OCI-LY1 (cell line): ENCODE measurements around the gene FUBP3.
A peak's percentile ranks its signal among the peaks of the same experiment; 100 is the strongest.

Experiments
- H2AFZ ChIP-seq: fragments of 200-600 bp; sonication (generic), shearing (Covaris generic); 2 replicates; pipeline ENCODE4 v1.6.0; 2014; ENCODE audit warnings: antibody characterized with exemption, mild to moderate bottlenecking, low read length
- H3F3A ChIP-seq: fragments of 200-600 bp; sonication (generic), shearing (Covaris generic); 2 replicates; pipeline ENCODE4 v1.6.0; 2014; ENCODE audit warnings: mild to moderate bottlenecking, antibody characterized with exemption, low read length, moderate library complexity; ENCODE audit not compliant: insufficient read depth
- H3K27ac ChIP-seq: fragments of 200-600 bp; sonication (generic); 2 replicates; pipeline ENCODE4 v1.5.1; 2014; ENCODE audit warnings: low read length, mixed run types, mild to moderate bottlenecking, low read depth; ENCODE audit not compliant: poor library complexity, severe bottlenecking
- H3K27me3 ChIP-seq: fragments of 200-600 bp; sonication (generic); 2 replicates; pipeline ENCODE4 v1.6.0; 2014; ENCODE audit warnings: antibody characterized with exemption, mild to moderate bottlenecking, low read length, moderate library complexity; ENCODE audit not compliant: insufficient read depth
- H3K36me3 ChIP-seq: fragments of 200-600 bp; sonication (generic); 2 replicates; pipeline ENCODE4 v1.6.1; 2014; ENCODE audit warnings: mild to moderate bottlenecking, antibody characterized with exemption, low read length, moderate library complexity, mixed read lengths; ENCODE audit not compliant: insufficient read depth
- H3K4me1 ChIP-seq: fragments of 200-600 bp; sonication (generic); 2 replicates; pipeline ENCODE4 v1.5.1; 2014; ENCODE audit warnings: mild to moderate bottlenecking, low read length, moderate library complexity; ENCODE audit not compliant: insufficient read depth, severe bottlenecking
- H3K4me2 ChIP-seq: fragments of 200-600 bp; sonication (generic), shearing (Covaris generic); 2 replicates; pipeline ENCODE4 v1.6.1; 2014; ENCODE audit warnings: low read length
- H3K4me3 ChIP-seq: fragments of 200-600 bp; sonication (generic); 2 replicates; pipeline ENCODE4 v1.5.1; 2014; ENCODE audit warnings: low read length, low read depth, mild to moderate bottlenecking, mixed read lengths; ENCODE audit not compliant: poor library complexity, severe bottlenecking
- H3K79me2 ChIP-seq: fragments of 200-600 bp; shearing (Covaris generic); 2 replicates; pipeline ENCODE4 v1.6.1; 2016; ENCODE audit warnings: mixed run types, low read length, mixed read lengths; ENCODE audit not compliant: insufficient read depth
- H3K9ac ChIP-seq: fragments of 200-600 bp; sonication (generic), shearing (Covaris generic); 2 replicates; pipeline ENCODE4 v1.6.1; 2014; ENCODE audit warnings: mild to moderate bottlenecking, low read length, mixed read lengths
- H3K9me2 ChIP-seq: fragments of 200-600 bp; sonication (generic), shearing (Covaris generic); 2 replicates; pipeline ENCODE4 v1.6.1; 2014; ENCODE audit warnings: low read depth, mild to moderate bottlenecking, low read length, mixed read lengths
- H3K9me3 ChIP-seq: fragments of 200-600 bp; shearing (Covaris generic); 2 replicates; pipeline ENCODE4 v1.6.1; 2014; ENCODE audit warnings: low read length, mixed read lengths
- H4K20me1 ChIP-seq: fragments of 200-600 bp; sonication (generic), shearing (Covaris generic); 2 replicates; pipeline ENCODE4 v1.6.0; 2016; ENCODE audit warnings: mild to moderate bottlenecking, low read length; ENCODE audit not compliant: insufficient read depth
- CTCF ChIP-seq: fragments of 200-600 bp; sonication (generic), shearing (Covaris generic); IDR thresholded peaks from 2 replicates; pipeline ENCODE4 v1.5.1; 2017; ENCODE audit warnings: mild to moderate bottlenecking, antibody characterized with exemption, low read length, moderate library complexity, mixed read lengths
- EZH2 ChIP-seq: fragments of 200-600 bp; sonication (generic), shearing (Covaris generic); IDR thresholded peaks from 2 replicates; pipeline ENCODE4 v1.8.0; 2017; ENCODE audit warnings: borderline replicate concordance, mixed run types, mild to moderate bottlenecking, antibody characterized with exemption, low read length, moderate library complexity, mixed read lengths

Gene FUBP3

GRCh38 chr9:130639124-130639765 lies 59.9 kb downstream of the FUBP3 start:
- Histone ChIP-seq H3K9me3 (no peaks in the 10 kb centered on the region), H3K4me3 (no peak overlapping the region), H3F3A (no peaks in the 10 kb centered on the region), H3K9ac (no peak overlapping the region), H3K9me2 (no peaks in the 10 kb centered on the region), H3K36me3 (peaks cover 23% of the 10 kb centered on the region; the same call in 1 of the 2 replicates), H3K4me2 (no peak overlapping the region), H3K27me3 (no peaks in the 10 kb centered on the region), H3K4me1 (peaks cover 10% of the 10 kb centered on the region), H3K27ac (no peak overlapping the region), H3K79me2 (no peaks in the 10 kb centered on the region), H4K20me1 (no peaks in the 10 kb centered on the region), H2AFZ (no peak overlapping the region)
- no peak for TF ChIP-seq EZH2
- no peak for TF ChIP-seq CTCF

GRCh38 chr9:130639866-130640555 lies 60.6 kb downstream of the FUBP3 start:
- peaks cover 21% of the 10 kb centered on the region; the same call in 1 of the 2 replicates for H3K36me3 ChIP-seq
- no peaks in the 10 kb centered on the region for H3K79me2 ChIP-seq
- no peaks in the 10 kb centered on the region for H3K27me3 ChIP-seq
- H3K27ac ChIP-seq = no peak overlapping the region
- H4K20me1 ChIP-seq = no peaks in the 10 kb centered on the region
- H3K9ac ChIP-seq = no peak overlapping the region
- H3K4me2 ChIP-seq = no peak overlapping the region
- H3K4me1 ChIP-seq = peaks cover 10% of the 10 kb centered on the region
- H3K4me3 ChIP-seq = no peak overlapping the region
- H3K9me2 ChIP-seq = no peaks in the 10 kb centered on the region
- H2AFZ ChIP-seq = no peak overlapping the region
- no peaks in the 10 kb centered on the region for H3K9me3 ChIP-seq
- TF ChIP-seq CTCF = no peak
- no peak for TF ChIP-seq EZH2
- no peaks in the 10 kb centered on the region for H3F3A ChIP-seq

GRCh38 chr9:130640681-130641080 lies 61.3 kb downstream of the FUBP3 start:
- Histone ChIP-seq H3K27ac (no peak overlapping the region), H3K27me3 (no peaks in the 10 kb centered on the region), H4K20me1 (no peaks in the 10 kb centered on the region), H3K36me3 (peaks cover 15% of the 10 kb centered on the region; the same call in 1 of the 2 replicates), H3K79me2 (no peaks in the 10 kb centered on the region), H2AFZ (no peak overlapping the region), H3K4me3 (no peak overlapping the region), H3K9me3 (0 out of 2 replicates have a peak, but pooled peaks cover under 1% of the 10 kb centered on the region), H3K4me1 (peaks cover 10% of the 10 kb centered on the region), H3K4me2 (peak overlapping the region; percentile 9; the same call in 1 of the 2 replicates), H3K9ac (no peak overlapping the region), H3K9me2 (no peaks in the 10 kb centered on the region), H3F3A (no peaks in the 10 kb centered on the region)
- TF ChIP-seq EZH2 = no peak
- peak; percentile 52; the same call in 1 of the 2 replicates for TF ChIP-seq CTCF
